H9 (cell line): ENCODE data around the gene SHROOM1. TPM values are rescaled to one million over a fixed set of nuclear protein-coding genes. Genes with fewer than 3 reads are reported as not detected.
A peak's percentile ranks its signal among the peaks of the same experiment; 100 is the strongest.

Experiments used
- DNase-seq: peaks from one replicate; pipeline ENCODE4 v3.0.0-alpha.2; 2017
- H2AFZ ChIP-seq: one replicate; pipeline ENCODE4 v1.6.1; 2013; ENCODE audit warnings: mild to moderate bottlenecking, low read length, control low read depth, moderate library complexity
- H2AK5ac ChIP-seq: 2 replicates; pipeline ENCODE4 v1.6.1; 2013; ENCODE audit warnings: low read length, control low read depth, mixed read lengths; ENCODE audit not compliant: insufficient read length
- H2BK120ac ChIP-seq: one replicate; pipeline ENCODE4 v1.6.1; 2013; ENCODE audit warnings: low read depth, mild to moderate bottlenecking, low read length, control low read depth, inconsistent platforms; ENCODE audit not compliant: poor library complexity, severe bottlenecking
- H2BK12ac ChIP-seq: 2 replicates; pipeline ENCODE4 v1.6.1; 2013; ENCODE audit warnings: low read length, control low read depth, mixed read lengths, low read depth; ENCODE audit not compliant: insufficient read length
- H2BK15ac ChIP-seq: 2 replicates; pipeline ENCODE4 v1.6.1; 2013; ENCODE audit warnings: low read depth, low read length, control low read depth
- H2BK20ac ChIP-seq: one replicate; pipeline ENCODE4 v1.6.1; 2013; ENCODE audit warnings: low read depth, mild to moderate bottlenecking, low read length, control low read depth, inconsistent platforms; ENCODE audit not compliant: poor library complexity, severe bottlenecking
- H2BK5ac ChIP-seq: 2 replicates; pipeline ENCODE4 v1.6.1; 2013; ENCODE audit warnings: low read length, control low read depth, mixed read lengths; ENCODE audit not compliant: insufficient read length
- H3K14ac ChIP-seq: 2 replicates; pipeline ENCODE4 v1.6.1; 2013; ENCODE audit warnings: low read length, control low read depth; ENCODE audit not compliant: insufficient read depth
- H3K18ac ChIP-seq: 2 replicates; pipeline ENCODE4 v1.6.1; 2013; ENCODE audit warnings: low read depth, mild to moderate bottlenecking, mixed read lengths, low read length, control low read depth; ENCODE audit not compliant: insufficient read length
- H3K23ac ChIP-seq: 2 replicates; pipeline ENCODE4 v1.6.1; 2013; ENCODE audit warnings: low read length, control low read depth, mixed read lengths, low read depth; ENCODE audit not compliant: insufficient read length
- H3K23me2 ChIP-seq: 2 replicates; pipeline ENCODE4 v1.6.1; 2013; ENCODE audit warnings: low read depth, mild to moderate bottlenecking, mixed read lengths, low read length, control low read depth; ENCODE audit not compliant: insufficient read length, poor library complexity, severe bottlenecking
- H3K27ac ChIP-seq: 2 replicates; pipeline ENCODE4 v1.5.1; 2013; ENCODE audit warnings: low read length, control low read depth, mixed read lengths, low read depth; ENCODE audit not compliant: insufficient read length
- H3K27me3 ChIP-seq: 2 replicates; pipeline ENCODE4 v1.6.1; 2013; ENCODE audit warnings: low read length, control low read depth, inconsistent platforms; ENCODE audit not compliant: insufficient read depth
- H3K4ac ChIP-seq: 2 replicates; pipeline ENCODE4 v1.6.1; 2013; ENCODE audit warnings: low read depth, mild to moderate bottlenecking, control low read depth, inconsistent platforms, low read length, moderate library complexity
- H3K4me1 ChIP-seq: 2 replicates; pipeline ENCODE4 v1.6.1; 2013; ENCODE audit warnings: low read length, control low read depth, inconsistent platforms; ENCODE audit not compliant: insufficient read depth
- H3K4me2 ChIP-seq: 2 replicates; pipeline ENCODE4 v1.6.1; 2013; ENCODE audit warnings: low read length, control low read depth, mixed read lengths; ENCODE audit not compliant: insufficient read length, insufficient read depth
- H3K56ac ChIP-seq: 2 replicates; pipeline ENCODE4 v1.6.1; 2013; ENCODE audit warnings: low read depth, mild to moderate bottlenecking, mixed read lengths, low read length, control low read depth; ENCODE audit not compliant: insufficient read length
- H3K79me1 ChIP-seq: 2 replicates; pipeline ENCODE4 v1.6.1; 2013; ENCODE audit warnings: low read depth, mild to moderate bottlenecking, moderate library complexity, low read length, control low read depth, inconsistent platforms; ENCODE audit not compliant: insufficient read depth, poor library complexity, severe bottlenecking
- H3K79me2 ChIP-seq: 2 replicates; pipeline ENCODE4 v1.6.1; 2013; ENCODE audit warnings: low read length, control low read depth, inconsistent platforms; ENCODE audit not compliant: insufficient read depth
- H3K9ac ChIP-seq: 2 replicates; pipeline ENCODE4 v1.6.1; 2013; ENCODE audit warnings: low read length, control low read depth, mixed read lengths; ENCODE audit not compliant: insufficient read length; ENCODE audit errors: extremely low read depth
- H3K9me3 ChIP-seq: one replicate; pipeline ENCODE4 v1.6.1; 2013; ENCODE audit warnings: low read depth, low read length, inconsistent platforms; ENCODE audit not compliant: control insufficient read depth
- H3T11ph ChIP-seq: one replicate; pipeline ENCODE4 v1.6.1; 2013; ENCODE audit warnings: mild to moderate bottlenecking, low read length, control low read depth, inconsistent platforms
- H4K20me1 ChIP-seq: one replicate; pipeline ENCODE4 v1.6.1; 2013; ENCODE audit not compliant: control insufficient read depth, insufficient read length, insufficient read depth
- H4K5ac ChIP-seq: 2 replicates; pipeline ENCODE4 v1.6.1; 2013; ENCODE audit warnings: low read depth, mild to moderate bottlenecking, mixed read lengths, low read length, control low read depth; ENCODE audit not compliant: insufficient read length
- H4K8ac ChIP-seq: replicated peaks from 2 replicates; pipeline ENCODE4 v1.6.1; 2013; ENCODE audit warnings: low read length, control low read depth, mixed read lengths, low read depth; ENCODE audit not compliant: insufficient read length
- H4K91ac ChIP-seq: 2 replicates; pipeline ENCODE4 v1.6.1; 2013; ENCODE audit warnings: low read depth, mild to moderate bottlenecking, moderate library complexity, mixed read lengths, low read length, control low read depth; ENCODE audit not compliant: insufficient read length
- H3K27ac Mint-ChIP-seq, 3 experiments: 2 replicates in 2 of 3; 3 replicates in 1 of 3; pipeline ENCODE4 v1.8.0; 2020 to 2021; ENCODE audit warnings: mixed read lengths in 3 of 3, mild to moderate bottlenecking in 1 of 3, moderate library complexity in 1 of 3
- H3K27me3 Mint-ChIP-seq: 2 replicates; pipeline ENCODE4 v1.8.0; 2021; ENCODE audit warnings: low read depth, mild to moderate bottlenecking, moderate library complexity, mixed read lengths
- H3K36me3 Mint-ChIP-seq, 3 experiments: 2 replicates in 2 of 3; 3 replicates in 1 of 3; pipeline ENCODE4 v1.8.0; 2020 to 2021; ENCODE audit warnings: low read depth in 3 of 3, mixed read lengths in 3 of 3; ENCODE audit not compliant: insufficient read depth in 1 of 3
- H3K4me1 Mint-ChIP-seq, 2 experiments: 2 replicates each; pipeline ENCODE4 v1.8.0; 2020; ENCODE audit warnings: mixed read lengths in 2 of 2
- H3K4me3 Mint-ChIP-seq, 2 experiments: 2 replicates in 1 of 2; 3 replicates in 1 of 2; pipeline ENCODE4 v1.8.0; 2020 to 2021; ENCODE audit warnings: mild to moderate bottlenecking in 2 of 2, mixed read lengths in 2 of 2, moderate library complexity in 1 of 2
- H3K9me3 Mint-ChIP-seq, 2 experiments: 2 replicates in 1 of 2; 3 replicates in 1 of 2; pipeline ENCODE4 v1.8.0; 2020; ENCODE audit warnings: mild to moderate bottlenecking in 2 of 2, mixed read lengths in 2 of 2, moderate library complexity in 1 of 2
- WGBS: extraction: QIAGEN DNeasy Blood & Tissue Kit; methylation state at CpG from one replicate; pipeline ENCODE4 v1.1.7; 2013; ENCODE audit warnings: missing lambda C conversion rate, low lambda C conversion rate, mixed read lengths; ENCODE audit not compliant: insufficient read length; ENCODE audit errors: extremely low coverage; 5-methylcytosine and 5-hydroxymethylcytosine counted together
- total RNA-seq: library from RNA; stranded (reverse); gene quantifications from 2 replicates; pipeline ENCODE4 v1.2.1, GENCODE V29; 2021
- TF ChIP-seq, protein P1 (sequence below): fragments of 200-600 bp; sonication (generic); conservative IDR thresholded peaks from 3 replicates; pipeline ENCODE4 v1.8.0; 2021; ENCODE audit warnings: antibody characterized with exemption, mild to moderate bottlenecking

The SHROOM1 gene
- total RNA-seq, 1 experiment from 2014 or later, result 7.0 TPM

- Histone ChIP-seq H3K14ac (no peak overlapping the region), H3K18ac (no peak overlapping the region), H3K79me1 (no peaks in the 10 kb centered on the region), H2BK15ac (no peak overlapping the region), H2BK20ac (no peak overlapping the region), H3K23ac (no peak overlapping the region), H4K8ac (no peak overlapping the region), H4K20me1 (no peaks in the 10 kb centered on the region), H3T11ph (no peak overlapping the region), H3K9me3 (no peaks in the 10 kb centered on the region), H3K27me3 (no peaks in the 10 kb centered on the region), H2BK5ac (no peak overlapping the region), H3K4ac (no peak overlapping the region), H4K5ac (no peak overlapping the region), H3K79me2 (peaks cover 3% of the 10 kb centered on the region; the same call in 1 of the 2 replicates), H2AFZ (no peak overlapping the region), H3K23me2 (peaks cover 2% of the 10 kb centered on the region), H3K4me2 (no peak overlapping the region), H2BK120ac (no peak overlapping the region), H3K9ac (no peak overlapping the region), H3K56ac (no peak overlapping the region), H4K91ac (no peak overlapping the region), H2AK5ac (no peak overlapping the region), H3K27ac (no peak overlapping the region), H3K4me1 (no peaks in the 10 kb centered on the region), H2BK12ac (no peak overlapping the region)
- Mint-ChIP-seq H3K4me1 (peaks cover 7 to 8% of the 10 kb centered on the region in 2 experiments), H3K9me3 (no peaks in the 10 kb centered on the region; a peak in 1 of 5 replicates), H3K27me3 (no peaks in the 10 kb centered on the region), H3K4me3 (no peak overlapping the region), H3K36me3 (peaks cover 14 to 39% (median 24%) of the 10 kb centered on the region in 3 experiments), H3K27ac (peak overlapping the region in 2 of 3 experiments; percentile 11 to 52; a peak in 3 of 7 replicates)
- no CpG with 5 or more reads among the region's 5 CpGs for WGBS
- no peak for DNase-seq
- TF ChIP-seq, protein P1, sequence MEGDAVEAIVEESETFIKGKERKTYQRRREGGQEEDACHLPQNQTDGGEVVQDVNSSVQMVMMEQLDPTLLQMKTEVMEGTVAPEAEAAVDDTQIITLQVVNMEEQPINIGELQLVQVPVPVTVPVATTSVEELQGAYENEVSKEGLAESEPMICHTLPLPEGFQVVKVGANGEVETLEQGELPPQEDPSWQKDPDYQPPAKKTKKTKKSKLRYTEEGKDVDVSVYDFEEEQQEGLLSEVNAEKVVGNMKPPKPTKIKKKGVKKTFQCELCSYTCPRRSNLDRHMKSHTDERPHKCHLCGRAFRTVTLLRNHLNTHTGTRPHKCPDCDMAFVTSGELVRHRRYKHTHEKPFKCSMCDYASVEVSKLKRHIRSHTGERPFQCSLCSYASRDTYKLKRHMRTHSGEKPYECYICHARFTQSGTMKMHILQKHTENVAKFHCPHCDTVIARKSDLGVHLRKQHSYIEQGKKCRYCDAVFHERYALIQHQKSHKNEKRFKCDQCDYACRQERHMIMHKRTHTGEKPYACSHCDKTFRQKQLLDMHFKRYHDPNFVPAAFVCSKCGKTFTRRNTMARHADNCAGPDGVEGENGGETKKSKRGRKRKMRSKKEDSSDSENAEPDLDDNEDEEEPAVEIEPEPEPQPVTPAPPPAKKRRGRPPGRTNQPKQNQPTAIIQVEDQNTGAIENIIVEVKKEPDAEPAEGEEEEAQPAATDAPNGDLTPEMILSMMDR, result no peak
Measured at GRCh38 chr5:132871459-132872284, 41.2 kb upstream of the SHROOM1 start.
